Endodermal cell (in vitro differentiated cells): Measurements from ENCODE around the gene NUCB2. TPM values are rescaled to one million over a fixed set of nuclear protein-coding genes. Genes with fewer than 3 reads are reported as not detected.
"Not testable (repeated sequence)": the region's sequence is repeated elsewhere in the genome, so short reads cannot be mapped to it uniquely, and the experiment has no call there.

Experiments
- DNase-seq: peaks from one replicate; pipeline ENCODE4 v3.0.0-alpha.2; 2017
- H3K27ac ChIP-seq: 2 replicates; pipeline ENCODE4 v1.5.1; 2013; ENCODE audit warnings: mild to moderate bottlenecking, low read depth, low read length, moderate library complexity
- H3K27me3 ChIP-seq: 2 replicates; pipeline ENCODE4 v1.6.1; 2013; ENCODE audit warnings: mild to moderate bottlenecking, low read length, moderate library complexity; ENCODE audit not compliant: insufficient read depth, control insufficient read depth, poor library complexity, severe bottlenecking
- H3K36me3 ChIP-seq: 2 replicates; pipeline ENCODE4 v1.7.0; 2013; ENCODE audit warnings: mild to moderate bottlenecking, low read length, moderate library complexity; ENCODE audit not compliant: control insufficient read depth, insufficient read depth
- H3K4me1 ChIP-seq: one replicate; pipeline ENCODE4 v1.7.0; 2013; ENCODE audit warnings: low read length; ENCODE audit not compliant: control insufficient read depth, insufficient read depth
- H3K4me3 ChIP-seq: 2 replicates; pipeline ENCODE4 v1.5.1; 2013; ENCODE audit warnings: mild to moderate bottlenecking, low read length, moderate library complexity
- H3K9ac ChIP-seq: 2 replicates; pipeline ENCODE4 v1.6.1; 2013; ENCODE audit warnings: mild to moderate bottlenecking, low read length, moderate library complexity; ENCODE audit not compliant: poor library complexity, severe bottlenecking; ENCODE audit errors: extremely low read depth
- H3K9me3 ChIP-seq: 2 replicates; pipeline ENCODE4 v1.6.1; 2013; ENCODE audit warnings: mild to moderate bottlenecking, low read length, moderate library complexity; ENCODE audit not compliant: control insufficient read depth
- H3K27ac Mint-ChIP-seq: 2 replicates; pipeline ENCODE4 v1.8.0; 2020; ENCODE audit warnings: mixed read lengths
- H3K27me3 Mint-ChIP-seq: 2 replicates; pipeline ENCODE4 v1.8.0; 2021; ENCODE audit warnings: mild to moderate bottlenecking, mixed read lengths; ENCODE audit not compliant: insufficient read depth
- H3K36me3 Mint-ChIP-seq: 2 replicates; pipeline ENCODE4 v1.8.0; 2020; ENCODE audit warnings: low read depth, mixed read lengths
- H3K4me1 Mint-ChIP-seq: 2 replicates; pipeline ENCODE4 v1.8.0; 2020; ENCODE audit warnings: mixed read lengths
- H3K4me3 Mint-ChIP-seq: 2 replicates; pipeline ENCODE4 v1.8.0; 2020; ENCODE audit warnings: mild to moderate bottlenecking, moderate library complexity, mixed read lengths
- H3K9me3 Mint-ChIP-seq: 2 replicates; pipeline ENCODE4 v1.8.0; 2020; ENCODE audit warnings: mild to moderate bottlenecking, mixed read lengths
- CTCF ChIP-seq: fragments of 200-600 bp; sonication (generic); conservative IDR thresholded peaks from 2 replicates; pipeline ENCODE4 v1.5.0; 2021; ENCODE audit warnings: antibody characterized with exemption, mild to moderate bottlenecking
- WGBS, 2 experiments: methylation state at CpG; one replicate each; pipeline versions ENCODE4 v1.1.5 to v1.1.7; 2013; ENCODE audit warnings: missing lambda C conversion rate in 2 of 2, mixed read lengths in 1 of 2; ENCODE audit not compliant: insufficient coverage in 1 of 2, insufficient read length in 1 of 2; 5-methylcytosine and 5-hydroxymethylcytosine counted together
- long read RNA-seq, 4 experiments: library from polyadenylated mRNA in 2 of 4; library from RNA in 1 of 4; library from capped mRNA in 1 of 4; stranded (forward) in 3 of 4; unstranded in 1 of 4; transcript quantifications; one replicate each; pipeline ENCODE4 v2.0.0, GENCODE V29; 2020 to 2021; ENCODE audit warnings: inconsistent platforms in 1 of 4
- polyA plus RNA-seq, 2 experiments: library from polyadenylated mRNA; stranded (reverse); fragments of 50-300 nt; gene quantifications; one replicate each; pipeline ENCODE4 v1.2.3, GENCODE V29; 2013
- total RNA-seq, 2 donors: library from RNA; stranded (reverse); fragmentation: NEBNext Ultra II Directional in 1 of 2; extraction: Animal tissue kit (Norgen Biotek cat#: 25700) in 1 of 2; gene quantifications; 2 replicates in 1 of 2; 3 replicates in 1 of 2; pipeline ENCODE4 v1.2.1, GENCODE V29; 2021

The NUCB2 gene
- 10 to 100 TPM; 52.4 to 64.6 TPM for total RNA-seq
- 45.4 TPM for polyA plus RNA-seq (2013, experiment 1 of 2)
- 50.5 TPM for polyA plus RNA-seq (2013, experiment 2 of 2)
- long read RNA-seq, experiment 1, transcript NUCB2-208 (14 exons, 2,274 nt): major isoform, 7 of 23 reads
- long read RNA-seq, experiment 1, partial matches to known transcripts: 3 of 23 reads
- long read RNA-seq, experiment 1, other reads (novel, unspliced or antisense): 11 of 23 reads
- long read RNA-seq, experiment 2, transcript NUCB2-208 (14 exons, 2,274 nt): major isoform, 85 of 151 reads
- long read RNA-seq, experiment 2, partial matches to known transcripts: 5 of 151 reads
- long read RNA-seq, experiment 2, other reads (novel, unspliced or antisense): 60 of 151 reads
- long read RNA-seq, experiment 3, transcript NUCB2-208 (14 exons, 2,274 nt): major isoform, 11 of 38 reads
- long read RNA-seq, experiment 3, partial matches to known transcripts: 7 of 38 reads
- long read RNA-seq, experiment 3, other reads (novel, unspliced or antisense): 18 of 38 reads
- long read RNA-seq, experiment 4, transcript NUCB2-208 (14 exons, 2,274 nt): major isoform, 100 of 245 reads
- long read RNA-seq, experiment 4, partial matches to known transcripts: 31 of 245 reads
- long read RNA-seq, experiment 4, other reads (novel, unspliced or antisense): 112 of 245 reads

- peaks cover 5% of the 10 kb centered on the region for H3K4me1 Mint-ChIP-seq
- no peaks in the 10 kb centered on the region for H3K36me3 ChIP-seq
- peak within 1 kb of the TSS; percentile 83 for H3K9ac ChIP-seq
- no peaks in the 10 kb centered on the region for H3K9me3 Mint-ChIP-seq
- DNase-seq: peak; percentile 99
- H3K27ac ChIP-seq: peak within 1 kb of the TSS; percentile 26
- H3K4me1 ChIP-seq: no peaks in the 10 kb centered on the region
- 1 to 4% methylated on average over 14 to 75 of the region's 75 CpGs for WGBS, 2 experiments
- H3K36me3 Mint-ChIP-seq: no peaks in the 10 kb centered on the region
- no peak for TF ChIP-seq CTCF
- H3K4me3 ChIP-seq: peak within 1 kb of the TSS; percentile 87
- no peaks in the 10 kb centered on the region for H3K27me3 ChIP-seq
- no peaks in the 10 kb centered on the region for H3K9me3 ChIP-seq
- H3K4me3 Mint-ChIP-seq: peak within 1 kb of the TSS; percentile 78
- H3K27ac Mint-ChIP-seq: peak within 1 kb of the TSS; percentile 86
- H3K27me3 Mint-ChIP-seq: peaks cover 14% of the 10 kb centered on the region
Measured at GRCh38 chr11:17276236-17277023, at the start of gene NUCB2. NUCB2 (plus strand) TSS chr11:17276739; CDS start chr11:17295324, 18,585 bp downstream.

DNA sequence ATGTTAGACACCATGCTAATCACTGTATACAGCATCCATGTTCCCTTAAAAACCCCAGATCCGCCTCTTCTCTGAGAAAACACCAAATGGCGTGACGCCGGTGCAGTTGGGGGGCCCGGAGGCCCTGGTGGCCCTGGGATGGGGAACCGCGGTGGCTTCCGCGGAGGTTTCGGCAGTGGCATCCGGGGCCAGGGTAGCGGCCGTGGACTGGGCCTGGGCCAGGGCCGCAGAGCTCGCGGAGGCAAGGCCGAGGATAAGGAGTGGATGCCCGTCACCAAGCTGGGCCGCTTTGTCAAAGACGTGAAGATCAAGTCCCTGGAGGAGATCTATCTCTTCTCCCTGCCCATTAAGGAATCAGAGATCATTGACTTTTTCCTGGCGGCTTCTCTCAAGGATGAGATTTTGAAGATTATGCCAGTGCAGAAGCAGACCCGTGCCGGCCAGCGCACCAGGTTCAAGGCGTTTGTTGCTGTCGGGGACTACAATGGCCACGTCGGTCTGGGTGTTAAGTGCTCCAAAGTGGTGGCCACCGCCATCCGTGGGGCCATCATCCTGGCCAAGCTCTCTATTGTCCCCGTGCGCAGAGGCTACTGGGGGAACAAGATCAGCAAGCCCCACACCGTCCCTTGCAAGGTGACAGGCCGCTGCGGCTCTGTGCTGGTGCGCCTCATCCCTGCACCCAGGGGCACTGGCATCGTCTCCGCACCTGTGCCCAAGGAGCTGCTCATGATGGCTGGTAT, 48.2 kb upstream of the NUCB2 start:
- H3K27ac ChIP-seq, H3K27me3 Mint-ChIP-seq, H3K4me1 ChIP-seq, H3K27ac Mint-ChIP-seq, H3K4me3 ChIP-seq, H3K4me3 Mint-ChIP-seq, H3K9me3 Mint-ChIP-seq, H3K36me3 ChIP-seq, H3K27me3 ChIP-seq, DNase-seq, H3K4me1 Mint-ChIP-seq, H3K36me3 Mint-ChIP-seq, H3K9ac ChIP-seq, H3K9me3 ChIP-seq: not testable (repeated sequence)
- whole genome bisulfite sequencing, 2 experiments: 96 to 99% methylated on average over 14 to 37 of the region's 38 CpGs

DNA sequence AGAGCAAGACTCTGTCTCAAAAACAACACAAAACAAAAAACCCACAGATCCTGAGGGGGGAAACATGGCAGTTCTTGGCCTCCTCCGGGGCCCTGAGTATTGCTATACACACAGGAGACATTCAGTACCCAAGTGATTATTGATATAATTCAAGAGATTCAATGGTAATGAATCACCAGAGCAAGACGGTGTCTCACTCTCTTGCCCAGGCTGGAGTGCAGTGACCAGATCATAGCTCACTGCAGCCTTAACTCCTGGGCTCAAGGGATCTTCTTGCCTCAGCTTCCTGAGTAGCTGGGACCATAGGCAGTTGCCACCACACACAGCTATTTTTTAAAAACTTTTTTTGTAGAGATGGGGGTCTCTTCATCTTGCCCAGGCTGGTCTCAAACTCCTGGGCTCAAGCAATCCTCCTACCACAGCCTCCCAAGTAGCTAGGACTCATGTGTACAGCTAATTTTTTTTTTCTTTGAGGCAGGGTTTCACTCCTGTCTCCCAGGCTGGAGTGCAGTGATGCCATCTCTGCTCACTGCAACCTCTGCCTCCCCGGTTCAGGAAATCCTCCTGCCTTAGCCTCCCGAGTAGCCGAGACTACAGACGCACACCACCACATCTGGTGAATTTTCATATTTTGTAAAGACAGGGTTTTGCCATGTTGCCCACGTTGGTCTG, 46.9 kb upstream of the NUCB2 start:
- Mint-ChIP-seq H3K4me1 (peaks cover 2% of the 10 kb centered on the region), H3K27ac (no peak overlapping the region), H3K36me3 (peaks cover 3% of the 10 kb centered on the region), H3K9me3 (no peaks in the 10 kb centered on the region), H3K4me3 (no peak overlapping the region), H3K27me3 (no peaks in the 10 kb centered on the region)
- H3K9me3 ChIP-seq: no peaks in the 10 kb centered on the region
- no peaks in the 10 kb centered on the region for H3K27me3 ChIP-seq
- H3K27ac ChIP-seq: no peak overlapping the region
- peak; percentile 68 for DNase-seq
- H3K4me3 ChIP-seq: no peak overlapping the region
- H3K4me1 ChIP-seq: no peaks in the 10 kb centered on the region
- TF ChIP-seq CTCF: no peak
- no peaks in the 10 kb centered on the region for H3K36me3 ChIP-seq
- no peak overlapping the region for H3K9ac ChIP-seq
- 77 to 85% methylated on average over 6 to 7 of the region's 7 CpGs for WGBS, 2 experiments
